NCI-H146 treated with DMSO at 0.1 percent for 48 hours (cell line): ENCODE results near the gene DCLK1.

ENCODE experiments used
- DNase-seq: peaks from one replicate; lab custom pipeline; 2025; ENCODE audit not compliant: unreplicated experiment; lab: John Stamatoyannopoulos, UW

The DCLK1 gene

DNA sequence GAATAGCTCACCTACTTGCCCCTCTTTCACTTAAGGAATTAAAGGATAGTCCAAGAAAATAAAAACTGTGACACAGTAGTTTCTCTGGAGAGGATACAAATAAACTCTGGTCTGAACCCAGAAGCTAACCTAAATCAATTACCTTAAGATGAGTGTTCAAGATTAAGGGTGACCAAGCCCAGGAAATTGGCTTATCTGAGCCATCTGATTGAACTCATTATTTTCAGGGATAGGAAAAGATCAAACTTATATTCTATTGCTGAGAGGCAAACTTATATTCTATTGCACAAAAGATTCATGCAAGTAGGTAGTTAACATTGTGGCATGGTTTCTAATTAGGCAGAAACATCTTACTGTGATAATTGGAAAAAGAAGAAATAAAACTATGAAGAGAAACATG is 175.1 kb downstream of the DCLK1 start:
- no peak for DNase-seq

DNA sequence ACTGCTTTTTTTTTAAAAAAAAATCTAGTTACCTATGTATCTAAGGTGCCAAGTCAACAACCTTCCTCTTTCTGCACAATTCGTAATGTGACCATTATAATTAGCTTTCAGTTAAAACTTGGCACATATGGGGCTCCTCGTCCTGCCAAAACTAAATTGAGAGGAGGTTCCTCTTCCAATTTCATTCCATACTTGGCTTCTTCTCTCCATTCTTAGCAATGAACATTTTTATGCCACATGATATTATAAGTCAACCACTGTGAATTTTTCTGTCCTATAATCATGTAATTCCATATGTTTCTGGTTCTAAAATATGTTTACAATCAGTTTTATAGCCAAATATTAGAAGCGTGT is 177.0 kb downstream of the DCLK1 start:
- no peak for DNase-seq

GRCh38 chr13:35953537-35954206 is 177.5 kb downstream of the DCLK1 start:
- peak; percentile 97 for DNase-seq

DNA sequence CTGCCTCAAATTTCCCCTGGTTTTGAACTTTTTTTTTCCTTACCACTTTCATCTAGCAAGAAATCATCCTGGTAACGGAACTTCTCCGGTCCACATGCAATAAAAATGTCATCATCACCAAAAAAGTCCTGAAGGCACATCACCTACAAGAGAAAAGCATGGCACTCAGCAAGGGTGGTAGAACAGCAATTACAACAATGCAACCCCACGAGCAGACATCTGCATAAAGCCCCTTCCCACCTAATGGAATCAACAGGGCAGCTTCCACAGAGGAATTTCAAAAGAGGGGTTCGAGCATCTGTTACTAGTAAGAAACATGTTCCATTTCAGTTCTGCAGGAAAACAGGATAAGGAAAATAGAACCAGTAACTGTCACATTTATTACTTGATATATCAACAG is 183.9 kb downstream of the DCLK1 start:
- DNase-seq: no peak

- DNase-seq: no peak
Observed at GRCh38 chr13:35945368-35945767, 185.8 kb downstream of the DCLK1 start.

GRCh38 chr13:35941374-35941773 is 189.8 kb downstream of the DCLK1 start:
- no peak for DNase-seq

DNA sequence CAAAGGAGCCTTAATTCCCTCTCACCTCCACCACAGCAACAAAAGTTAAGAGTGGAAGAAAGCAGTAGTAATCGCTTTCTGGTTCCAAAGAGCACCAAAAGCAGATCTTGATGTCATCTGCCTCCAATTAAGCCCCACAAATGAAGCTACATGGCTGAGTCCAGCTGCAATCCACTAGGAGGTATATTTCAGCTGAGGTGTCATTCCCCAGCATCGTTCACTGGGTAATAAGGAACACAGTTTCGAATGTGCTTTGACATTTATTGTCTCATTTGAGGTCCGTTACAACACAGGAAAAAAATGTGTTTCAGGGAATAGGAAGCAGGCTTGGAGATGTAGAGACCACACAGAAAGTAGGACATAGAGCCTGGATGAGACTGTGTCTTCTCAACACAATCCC is 190.4 kb downstream of the DCLK1 start:
- no peak for DNase-seq

DNA sequence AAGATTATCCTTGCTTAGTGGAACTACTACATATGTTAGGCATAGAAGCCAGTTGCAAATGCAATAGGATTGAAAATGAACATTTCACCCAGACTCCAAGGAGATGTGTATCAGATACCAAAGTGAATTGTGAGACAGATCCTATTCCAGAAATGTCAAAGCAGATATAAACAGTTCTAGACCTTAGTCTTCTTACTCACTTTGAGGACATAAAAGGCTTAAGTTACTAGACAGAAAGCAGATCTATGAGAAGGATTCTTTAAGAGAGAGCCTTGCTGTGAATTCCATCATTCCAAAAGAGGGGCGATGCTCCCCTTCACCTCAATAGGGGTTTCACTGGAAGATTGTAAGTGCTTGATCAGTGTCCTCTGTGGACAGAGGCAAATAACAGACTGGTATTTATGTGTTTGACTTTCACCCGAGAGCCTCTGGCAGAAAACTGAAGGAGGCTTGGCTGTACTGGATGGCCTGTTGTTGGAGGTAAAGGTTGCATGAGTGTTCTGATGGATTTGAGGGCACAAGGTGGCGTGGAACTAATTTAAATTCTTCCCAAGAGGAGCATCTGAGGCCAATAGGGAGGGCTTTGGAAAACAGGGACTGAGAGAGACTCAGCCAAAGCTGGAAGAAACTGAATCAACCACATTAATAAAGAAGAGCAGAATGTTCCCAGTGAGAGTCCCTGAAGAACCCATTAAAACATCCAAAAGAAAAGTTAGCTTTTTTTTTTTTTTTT is 194.8 kb downstream of the DCLK1 start:
- no peak for DNase-seq

DNA sequence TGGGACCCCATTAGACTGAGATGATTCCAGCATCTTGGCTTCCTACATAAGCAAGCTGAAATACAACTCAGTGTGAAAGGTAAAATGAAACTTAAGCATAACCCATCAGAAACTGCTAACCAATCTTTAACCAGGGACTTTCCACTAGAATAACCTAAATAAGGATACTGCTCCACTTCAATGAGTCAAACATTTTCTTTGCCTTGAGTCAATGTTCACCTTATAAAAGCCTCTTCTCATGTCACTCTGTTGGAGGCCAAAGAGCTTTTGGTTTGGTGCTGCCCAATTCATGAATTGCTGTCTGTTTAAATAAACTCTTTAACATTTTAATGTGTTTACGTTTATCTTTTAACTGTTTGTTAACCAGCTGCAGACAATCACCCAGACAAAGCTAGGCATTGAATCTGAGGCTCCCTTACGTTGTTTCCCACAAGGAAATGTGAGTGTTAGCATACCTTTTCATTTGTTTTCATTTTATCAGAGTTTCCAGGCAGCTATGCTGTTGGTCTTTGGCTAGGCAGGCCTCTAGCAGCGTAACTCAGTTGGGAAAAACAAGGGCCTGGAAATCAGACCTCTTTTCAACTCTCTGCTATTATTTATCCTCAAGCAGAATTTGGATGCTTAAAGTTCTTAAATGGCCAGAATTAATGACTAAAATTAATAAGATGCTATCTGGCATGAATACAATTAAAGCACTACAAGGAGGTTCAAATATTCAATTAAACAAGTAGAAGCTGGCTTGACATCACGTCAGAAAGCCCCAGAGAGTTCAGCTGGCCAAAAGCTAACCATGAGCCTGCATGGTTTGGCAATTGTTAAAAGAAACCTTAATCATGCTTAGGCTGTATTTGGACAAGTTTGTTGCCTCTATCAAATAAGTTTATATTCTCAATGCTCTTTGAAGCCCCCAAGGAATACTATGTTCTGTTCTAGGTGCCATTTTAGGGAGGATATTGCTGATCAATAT is 200.2 kb downstream of the DCLK1 start:
- no peak for DNase-seq

DNA sequence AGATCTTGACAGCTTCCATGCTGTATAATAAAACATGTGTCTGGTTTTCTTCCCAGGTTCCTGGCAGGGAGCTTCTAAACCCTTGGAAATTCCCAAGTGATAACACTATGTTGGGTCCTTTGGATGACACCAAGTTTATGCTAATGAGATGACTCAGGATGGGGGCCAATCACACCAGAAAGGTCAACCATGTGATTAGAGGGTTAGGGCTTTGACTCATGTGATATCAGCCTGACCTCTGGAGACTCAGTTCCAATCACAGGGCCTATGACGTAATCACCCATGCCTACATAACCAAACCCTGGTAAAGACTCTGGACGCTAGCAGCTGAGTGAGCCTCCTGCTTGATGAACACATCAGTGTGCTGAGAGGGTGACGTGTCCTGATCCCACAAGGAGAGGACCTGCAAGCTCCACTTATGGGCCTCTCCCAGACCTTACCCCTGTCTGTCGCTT is 203.6 kb downstream of the DCLK1 start:
- no peak for DNase-seq

GRCh38 chr13:35926859-35927530 is 204.2 kb downstream of the DCLK1 start:
- no peak for DNase-seq

DNA sequence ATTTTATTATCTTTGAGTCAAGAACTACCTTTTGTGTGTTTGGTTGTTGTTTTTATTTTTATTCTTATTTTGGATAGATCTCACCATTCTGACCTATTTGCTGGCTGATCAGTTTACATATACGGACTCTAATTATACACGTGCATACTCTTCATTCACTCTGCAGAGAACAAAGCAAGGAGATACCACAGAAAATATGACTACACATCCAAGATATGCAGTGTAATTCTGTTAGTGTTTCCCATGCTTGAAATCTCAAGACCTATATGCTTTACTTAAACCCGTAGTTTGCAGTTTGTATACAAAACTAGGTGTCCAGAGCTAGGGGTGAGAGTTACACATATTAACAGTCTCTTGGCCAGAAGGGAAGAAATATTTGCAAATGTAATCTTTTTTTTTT is 205.5 kb downstream of the DCLK1 start:
- DNase-seq: no peak

DNA sequence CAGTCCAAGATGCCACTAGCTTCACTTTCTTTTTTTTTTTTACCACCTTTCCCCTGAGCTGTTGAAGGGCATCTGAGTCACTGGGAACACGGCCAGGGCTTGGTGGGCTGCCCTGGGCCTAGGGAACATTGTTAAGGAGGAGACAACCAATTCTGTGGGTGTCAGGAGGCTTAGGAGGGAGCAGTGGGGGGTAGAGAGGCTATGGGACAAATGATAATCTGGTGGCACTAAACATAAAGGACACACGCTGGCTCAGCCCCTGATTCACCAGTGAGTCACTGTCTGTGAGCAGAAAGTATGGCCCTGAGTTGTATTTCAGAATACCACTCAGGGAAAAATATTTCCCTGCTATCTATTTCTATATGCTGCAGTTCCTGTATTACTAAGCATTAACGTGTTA is 207.8 kb downstream of the DCLK1 start:
- DNase-seq: no peak

GRCh38 chr13:35920816-35921215 is 210.4 kb downstream of the DCLK1 start:
- DNase-seq: no peak

DNA sequence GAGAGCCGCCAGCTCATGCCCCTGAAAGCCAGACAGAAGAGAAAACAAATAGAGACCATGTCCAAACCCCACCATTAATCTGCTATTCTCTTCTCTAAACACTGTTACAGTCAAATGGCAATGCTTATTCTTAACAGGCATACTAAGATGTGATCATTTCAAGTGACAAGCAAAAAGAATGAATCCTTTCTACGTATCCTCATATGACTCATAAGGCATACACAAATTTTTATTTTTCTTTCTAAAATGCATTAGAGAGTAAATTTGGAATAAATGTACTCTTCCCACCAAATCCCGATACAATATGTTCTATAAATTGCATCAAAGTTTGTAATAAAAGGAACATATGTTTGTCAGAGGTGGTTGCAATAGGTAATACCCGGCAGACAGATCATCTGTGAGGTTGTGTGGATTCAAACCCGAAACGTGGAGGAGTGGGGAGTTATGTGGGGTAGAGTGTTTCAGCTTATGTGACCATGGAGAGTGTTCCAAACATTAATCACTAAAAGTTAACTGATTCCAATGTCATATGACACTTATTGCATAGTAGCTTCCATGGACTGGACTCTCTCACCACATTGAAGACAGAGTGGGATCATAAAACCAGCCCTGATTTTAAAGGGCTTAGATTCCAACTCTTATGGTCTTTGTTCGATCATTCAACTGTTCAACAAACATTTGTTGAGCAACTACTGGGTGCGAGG is 213.1 kb downstream of the DCLK1 start:
- no peak for DNase-seq

DNA sequence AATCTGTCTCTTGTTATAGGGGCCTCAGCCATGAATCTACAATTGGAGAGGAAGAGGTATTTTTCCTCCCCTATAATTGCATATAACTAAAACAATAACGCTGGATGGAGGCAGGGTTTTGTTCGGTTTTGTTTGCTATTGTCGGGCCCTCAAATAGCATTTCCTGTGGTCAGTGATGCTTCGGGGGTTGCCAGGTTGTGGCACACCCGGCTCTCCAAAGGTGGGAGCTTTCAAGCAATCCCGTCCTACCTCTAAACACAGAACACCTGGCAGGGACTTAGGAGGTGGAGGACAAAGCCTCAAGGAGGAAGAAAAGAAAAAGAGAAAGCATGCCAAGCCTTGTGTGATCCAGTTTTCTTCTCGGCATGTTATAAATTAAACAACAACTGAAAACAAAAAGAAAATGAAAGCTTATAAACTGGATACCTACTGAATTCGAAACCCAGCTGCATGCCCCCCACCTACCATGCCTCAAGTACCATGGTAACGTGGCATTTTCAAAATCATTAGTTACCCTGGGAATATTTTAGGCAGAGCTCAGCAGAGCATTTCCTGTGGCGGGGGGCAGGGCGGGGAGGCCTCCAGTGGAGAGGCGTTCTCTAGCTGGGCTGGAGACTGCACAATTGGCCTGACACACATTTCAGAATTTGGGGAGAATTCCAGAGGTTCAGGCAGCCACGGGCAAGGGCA is 213.8 kb downstream of the DCLK1 start:
- DNase-seq: no peak

DNA sequence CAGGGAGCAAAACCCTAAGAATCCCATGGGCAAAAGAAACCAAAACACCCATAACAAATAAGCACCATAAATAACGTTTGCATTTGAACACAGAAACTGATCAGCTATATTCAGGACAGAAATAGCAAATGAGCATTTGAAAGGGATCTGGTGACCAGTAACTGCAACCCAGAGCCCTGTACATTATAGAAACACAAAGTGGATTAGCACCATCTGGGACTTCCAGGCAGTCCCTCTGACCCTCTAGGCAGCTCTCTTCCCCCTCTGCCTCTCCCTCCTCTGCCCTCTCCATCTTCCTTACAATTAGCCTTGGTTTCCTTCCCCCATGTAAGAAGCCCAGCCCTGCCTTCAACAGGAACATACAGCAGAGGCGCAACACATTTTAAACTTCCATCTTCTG is 215.0 kb downstream of the DCLK1 start:
- no peak for DNase-seq

DNA sequence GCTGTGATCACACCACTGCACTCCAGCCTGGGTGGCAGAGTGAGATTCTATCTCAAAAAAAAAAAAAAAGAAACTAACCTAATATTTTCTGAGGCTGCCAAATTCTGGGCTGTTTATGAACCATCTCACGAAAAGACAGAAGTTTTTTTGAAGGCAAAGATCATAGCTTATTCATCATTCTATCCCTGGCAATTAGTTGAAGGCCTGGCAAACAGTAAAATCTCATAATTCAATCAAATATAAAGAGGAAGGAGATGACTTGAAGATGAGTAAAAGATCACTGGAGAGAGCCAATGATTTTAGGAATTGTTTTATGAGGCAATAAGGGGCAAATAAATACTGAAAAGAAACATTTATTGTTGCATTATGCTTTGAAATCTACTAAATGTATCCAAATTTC is 216.5 kb downstream of the DCLK1 start:
- DNase-seq: no peak

- DNase-seq: no peak
Observed at GRCh38 chr13:35912841-35913240, 218.3 kb downstream of the DCLK1 start.
